Neural cell (in vitro differentiated cells): Measurements from ENCODE around the gene SIGLEC6.

Experiments used
- CTCF ChIP-seq: fragments of 450-650 bp; IDR thresholded peaks from 2 replicates; pipeline ENCODE4 v1.5.1; 2014; ENCODE audit warnings: antibody characterized with exemption, mild to moderate bottlenecking, moderate library complexity; ENCODE audit not compliant: poor library complexity, severe bottlenecking
- EP300 ChIP-seq: fragments of 450-650 bp; conservative IDR thresholded peaks from 2 replicates; pipeline ENCODE4 v1.6.1; 2014; ENCODE audit warnings: antibody characterized with exemption, mild to moderate bottlenecking, moderate library complexity; ENCODE audit not compliant: poor library complexity, severe bottlenecking
- EZH2 ChIP-seq: fragments of 200-600, 300-800 bp; shearing (Covaris generic), sonication (generic); IDR thresholded peaks from 2 replicates; pipeline ENCODE4 v1.6.1; 2014; ENCODE audit warnings: antibody characterized with exemption, low read length, borderline replicate concordance, mild to moderate bottlenecking; ENCODE audit not compliant: insufficient read depth, poor library complexity, severe bottlenecking
- RAD21 ChIP-seq: fragments of 450-650 bp; conservative IDR thresholded peaks from 2 replicates; pipeline ENCODE4 v1.6.1; 2014; ENCODE audit warnings: antibody characterized with exemption, mild to moderate bottlenecking, moderate library complexity
- REST ChIP-seq: IDR thresholded peaks from 2 replicates; pipeline ENCODE4 v1.6.1; 2012; ENCODE audit warnings: borderline replicate concordance
- TAF1 ChIP-seq: IDR thresholded peaks from 2 replicates; pipeline ENCODE4 v1.6.1; 2012; ENCODE audit warnings: low read depth

- TF ChIP-seq CTCF (no peak), RAD21 (no peak), TAF1 (no peak), EZH2 (no peak), EP300 (no peak), REST (no peak)
These were observed 20.1 kb downstream of the SIGLEC6 start for GRCh38 chr19:51511353-51511752.
